GM19099 (cell line): ENCODE measurements around the gene LOXL1.

Source experiments
- POLR2A ChIP-seq: IDR thresholded peaks from 3 replicates; pipeline ENCODE4 v1.6.1; 2011; ENCODE audit warnings: low read depth; ENCODE audit not compliant: insufficient read length; ENCODE audit errors: extremely low read depth

The LOXL1 gene

DNA sequence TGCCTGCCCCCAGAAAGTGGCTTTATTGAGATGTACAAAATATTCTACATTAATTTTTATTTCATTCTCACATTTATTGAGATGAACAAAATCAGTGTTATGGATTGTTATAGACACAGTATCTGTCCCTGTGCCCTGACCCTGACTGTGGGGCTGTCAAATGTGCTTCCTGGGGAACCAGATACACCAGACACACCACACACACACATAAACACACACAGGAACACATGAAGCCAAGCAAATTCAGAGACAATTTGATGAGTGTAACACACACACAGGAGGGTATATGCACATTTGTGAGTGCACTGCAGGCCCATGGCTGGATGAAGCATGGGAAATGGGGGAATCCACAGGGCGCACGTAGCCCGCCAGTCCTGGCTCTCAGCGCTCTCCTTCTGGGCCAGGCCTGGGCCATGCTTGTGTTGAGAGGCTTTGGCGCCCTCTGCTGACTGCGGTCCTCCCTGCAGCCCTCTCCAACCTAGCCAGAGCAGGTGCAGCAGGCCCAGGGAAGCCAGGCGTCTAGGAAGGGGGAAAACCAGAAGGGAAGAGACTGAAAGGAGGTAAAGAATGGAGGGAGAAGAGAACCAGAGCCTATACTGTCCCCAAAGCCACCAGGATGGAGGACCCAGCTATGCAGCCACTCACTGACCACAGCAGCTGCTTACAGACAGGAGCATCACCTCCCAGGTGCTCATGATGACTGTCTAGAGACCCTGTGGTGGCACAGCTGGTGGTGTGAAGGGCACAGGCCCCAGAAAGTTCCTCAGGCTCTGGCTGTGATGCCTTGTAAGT is 18.0 kb upstream of the LOXL1 start:
- TF ChIP-seq POLR2A, result no peak

DNA sequence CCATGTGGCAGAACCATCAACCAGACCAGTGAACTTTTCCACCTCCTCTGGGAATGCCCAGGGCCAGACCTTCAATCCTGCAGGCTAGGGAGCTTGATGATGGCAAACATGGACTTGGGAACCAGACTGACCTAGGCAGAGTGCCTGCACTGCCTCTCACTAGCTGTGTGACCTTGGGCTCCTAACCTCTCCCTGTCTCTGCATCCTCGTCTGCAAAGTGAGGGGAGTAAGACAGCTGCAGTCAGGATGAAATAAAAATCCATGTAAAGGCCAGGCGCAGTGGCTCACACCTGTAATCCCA is 17.5 kb upstream of the LOXL1 start:
- no peak for TF ChIP-seq POLR2A

DNA sequence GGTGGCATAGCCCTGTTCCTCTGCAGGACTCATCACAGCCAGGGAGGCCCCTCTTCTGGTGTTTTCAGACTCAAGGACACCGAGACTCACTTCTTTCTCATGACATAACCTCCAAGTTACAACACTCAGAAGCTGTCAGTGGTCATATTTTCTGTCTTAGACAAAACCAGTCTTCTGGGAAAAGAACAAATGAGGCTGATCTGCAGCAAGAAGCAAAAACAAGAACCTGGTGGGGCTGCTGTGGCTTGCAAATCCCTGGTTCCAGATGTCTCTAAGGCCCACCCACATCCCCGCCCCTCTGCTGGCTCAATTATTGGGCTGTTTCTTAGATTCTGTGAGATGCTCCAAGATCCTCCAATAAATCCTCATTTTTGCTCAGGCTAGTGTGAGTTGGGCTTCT is 16.6 kb upstream of the LOXL1 start:
- TF ChIP-seq POLR2A, result no peak

DNA sequence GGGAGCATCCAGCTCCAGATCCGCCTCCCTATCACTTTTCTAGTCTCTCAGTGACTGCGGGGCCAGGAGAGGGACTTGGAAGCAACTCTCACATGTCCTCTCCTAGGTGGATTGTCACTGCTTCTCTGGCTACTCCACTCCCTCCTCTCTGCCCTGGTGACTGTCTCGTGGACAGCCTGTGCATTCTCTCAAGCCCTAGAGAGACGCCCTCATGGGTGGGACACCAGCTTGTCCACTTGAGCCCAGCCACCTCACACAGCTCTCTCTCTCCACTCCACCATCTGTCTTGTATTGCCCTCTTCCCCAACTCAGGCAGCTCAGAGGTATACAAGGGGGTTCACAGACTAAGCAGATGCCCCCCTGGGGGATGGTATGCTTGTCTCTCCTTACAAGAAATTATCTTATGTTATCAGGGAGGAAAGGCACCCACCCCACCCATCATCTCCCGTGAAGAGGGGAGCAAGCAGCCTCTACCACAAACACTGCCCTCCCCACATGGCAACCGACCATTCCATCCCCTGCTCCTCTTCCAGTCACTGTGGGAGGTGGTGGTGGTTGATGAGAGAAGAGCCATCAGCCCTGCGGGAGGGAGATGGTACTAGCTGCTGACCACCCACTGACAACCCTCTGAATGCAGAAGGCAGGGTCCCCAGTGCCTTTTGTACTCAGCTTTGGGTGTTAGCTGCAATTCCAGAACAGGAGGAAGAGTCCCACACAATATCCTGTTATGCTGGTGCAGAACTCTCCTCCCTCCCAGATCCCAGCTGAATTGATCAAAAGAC is 15.5 kb upstream of the LOXL1 start:
- TF ChIP-seq POLR2A, result no peak

DNA sequence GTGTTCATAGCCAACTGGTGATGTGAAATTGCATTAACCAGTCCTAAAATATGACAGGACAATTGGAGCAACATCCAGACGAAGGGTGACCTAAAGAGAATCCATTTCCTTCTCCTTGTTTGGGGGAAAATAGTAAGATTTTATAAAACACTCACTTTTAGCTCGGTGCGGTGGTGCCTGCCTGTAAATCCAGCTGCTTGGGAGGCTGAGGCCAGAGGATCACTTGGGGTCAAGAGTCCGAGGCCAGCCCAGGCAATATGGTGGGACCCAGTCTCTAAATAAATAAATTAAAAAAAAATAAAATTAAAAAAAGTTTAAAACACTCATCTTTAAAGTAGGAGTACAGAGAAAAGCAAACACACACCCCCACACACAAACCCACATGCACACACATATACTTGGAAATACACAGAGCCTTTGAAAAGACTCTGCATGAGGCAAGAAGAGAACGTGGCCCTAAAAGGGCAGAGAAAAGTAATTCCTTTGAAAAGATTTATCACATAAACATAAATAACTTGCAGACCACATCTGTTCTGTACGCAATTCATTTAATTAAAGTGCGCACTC is 14.1 kb upstream of the LOXL1 start:
- TF ChIP-seq POLR2A, result no peak

DNA sequence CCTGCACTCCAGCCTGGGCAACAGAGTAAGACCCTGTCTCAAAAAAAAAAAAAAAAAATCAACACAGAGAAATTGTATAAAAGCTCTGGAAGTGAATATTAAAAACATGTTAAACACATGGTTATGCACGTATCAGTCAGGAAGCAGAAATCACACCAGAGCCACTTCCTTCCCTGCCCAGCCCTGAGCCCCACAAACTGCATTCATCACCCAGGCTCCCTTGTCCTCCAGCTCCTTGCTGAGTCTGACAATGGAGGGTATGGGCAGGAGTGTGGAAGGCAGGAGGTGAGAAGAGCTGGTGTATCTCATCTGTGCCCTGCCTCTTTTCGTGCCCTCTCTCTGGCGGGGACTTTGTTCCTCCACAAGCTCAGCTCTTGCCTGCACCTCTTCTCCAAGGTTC is 12.1 kb upstream of the LOXL1 start:
- TF ChIP-seq POLR2A, result no peak

DNA sequence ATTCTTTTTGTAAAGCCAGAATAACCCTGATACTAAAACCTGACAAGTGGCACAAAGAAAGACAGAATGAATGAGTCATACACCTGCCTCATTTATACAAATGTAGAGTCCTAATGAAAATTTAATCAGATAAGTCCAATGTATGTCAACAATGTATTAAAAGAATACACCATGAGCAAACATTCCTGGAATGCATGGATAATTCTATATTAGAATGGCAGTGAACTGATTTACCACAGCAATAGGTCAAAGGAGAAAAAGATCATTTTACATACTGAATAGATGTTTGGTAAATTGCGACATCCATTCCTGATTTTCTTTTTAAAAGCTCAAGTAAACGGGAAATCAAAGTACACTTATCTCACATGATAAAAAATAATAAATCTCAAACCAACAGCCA is 11.2 kb upstream of the LOXL1 start:
- TF ChIP-seq POLR2A, result no peak

DNA sequence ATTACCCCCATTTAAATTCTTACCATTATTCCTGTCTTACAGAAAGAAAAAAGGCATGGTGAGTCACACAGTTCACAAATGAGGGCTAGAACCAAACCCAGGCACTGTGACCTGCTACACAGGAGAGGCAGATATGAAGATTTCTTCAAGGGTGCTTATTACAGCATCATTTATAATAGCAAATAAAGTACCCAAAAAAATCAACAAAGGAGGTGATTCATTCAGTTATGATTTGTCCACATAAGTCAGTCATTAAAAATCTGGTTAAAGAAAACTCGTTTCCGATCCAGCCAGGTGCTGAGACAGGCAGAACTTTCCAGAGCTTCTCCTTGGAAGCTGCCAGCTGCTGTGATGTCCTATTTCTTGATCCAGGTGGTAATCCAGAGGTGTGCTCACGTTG is 7.5 kb upstream of the LOXL1 start:
- no peak for TF ChIP-seq POLR2A

DNA sequence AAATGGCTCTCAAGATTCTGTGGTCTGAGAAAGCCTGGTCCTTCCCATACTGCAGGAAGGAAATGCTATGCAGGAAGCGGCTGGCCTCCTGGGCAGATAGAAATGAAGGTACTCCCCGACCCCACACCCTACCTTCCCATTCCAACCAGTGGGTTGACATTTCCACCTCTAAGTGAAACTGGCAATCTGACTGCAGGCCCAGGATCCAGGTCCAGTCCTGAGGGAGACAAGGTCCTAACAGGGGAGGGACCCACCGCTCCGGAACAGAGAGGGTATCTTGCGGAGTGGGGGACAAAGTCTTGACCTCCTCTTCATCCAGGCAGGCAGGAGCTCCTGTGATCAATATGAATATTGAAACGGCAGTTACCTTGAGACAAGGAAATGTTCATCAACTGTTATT is 6.6 kb upstream of the LOXL1 start:
- TF ChIP-seq POLR2A, result no peak

DNA sequence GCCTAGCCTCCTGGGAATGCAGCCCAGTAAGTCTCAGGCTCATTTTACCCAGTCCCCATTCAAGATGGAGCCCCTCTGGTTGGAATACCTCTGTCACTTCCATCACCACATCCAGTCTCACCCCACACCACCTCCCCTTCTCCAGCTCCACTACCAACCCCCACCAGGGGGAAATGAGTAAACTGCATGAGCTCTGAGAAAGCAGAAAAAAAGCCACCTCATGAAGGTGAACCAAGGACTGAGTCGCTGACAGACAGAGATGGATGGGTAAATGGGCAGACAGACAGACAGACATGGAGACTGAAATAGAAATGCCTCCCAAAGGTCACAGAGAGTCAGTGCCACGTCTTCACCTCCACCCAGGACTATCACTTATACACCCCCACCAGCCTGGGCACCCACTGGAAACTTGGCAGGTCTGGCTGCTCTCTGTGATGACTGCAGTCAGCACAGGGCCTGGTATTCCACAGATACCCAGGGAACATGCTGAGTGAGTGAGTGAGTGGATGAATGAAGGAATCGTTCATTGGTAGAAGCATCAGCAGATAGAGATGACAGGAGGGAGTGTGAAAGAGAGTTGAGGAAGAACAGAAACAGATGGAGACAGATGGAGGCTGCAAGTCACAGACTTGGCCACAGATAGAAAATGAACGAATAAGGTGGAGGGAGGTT is 4.9 kb upstream of the LOXL1 start:
- TF ChIP-seq POLR2A, result no peak

DNA sequence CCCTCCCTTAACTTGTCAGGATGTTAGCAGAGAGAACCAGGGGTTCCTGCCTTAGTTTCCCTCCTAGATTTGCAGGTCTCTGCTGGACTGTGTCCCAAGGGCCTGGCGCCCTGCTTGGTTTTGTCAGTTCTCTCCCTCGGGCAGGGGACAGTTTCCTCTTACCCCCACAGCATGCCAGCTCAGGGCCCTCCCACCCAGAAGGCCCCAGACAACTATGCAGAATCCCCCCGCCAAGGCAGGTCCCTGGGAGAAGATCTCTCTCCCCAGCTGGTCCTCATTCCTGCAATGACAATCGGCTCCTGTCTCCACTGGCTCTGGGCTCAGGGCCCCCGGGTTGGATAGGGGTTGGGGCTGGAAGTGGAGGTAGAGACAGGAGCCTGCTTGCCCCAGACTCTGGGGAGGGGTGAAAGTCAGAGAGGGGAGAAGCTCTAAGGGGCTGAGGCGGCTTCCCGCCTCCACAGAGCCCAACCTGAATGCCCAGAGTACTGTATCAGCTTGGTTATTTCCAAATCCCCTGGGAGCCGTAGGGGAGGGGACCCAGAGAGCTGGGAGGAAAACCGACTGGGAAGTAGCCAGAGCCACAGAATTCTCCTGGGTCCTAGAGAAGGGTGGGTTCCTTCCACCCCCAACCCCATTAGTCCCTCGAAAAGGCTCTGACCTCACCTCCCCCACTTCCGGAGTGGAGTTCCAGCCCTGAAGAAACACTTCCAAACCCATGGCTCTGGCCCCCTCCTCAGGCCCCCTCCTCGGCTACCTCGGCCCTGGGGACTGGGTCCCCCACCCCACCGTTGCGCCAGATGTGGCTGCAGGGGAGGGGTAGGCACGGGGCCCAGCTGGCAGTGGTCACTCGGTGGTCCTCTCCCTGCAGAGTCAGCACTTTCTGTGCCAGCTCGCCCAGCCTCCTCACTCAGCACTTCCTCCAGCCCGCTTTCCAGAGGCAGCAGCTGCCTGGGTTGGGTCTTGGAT is 3.8 kb upstream of the LOXL1 start:
- TF ChIP-seq POLR2A, result no peak

DNA sequence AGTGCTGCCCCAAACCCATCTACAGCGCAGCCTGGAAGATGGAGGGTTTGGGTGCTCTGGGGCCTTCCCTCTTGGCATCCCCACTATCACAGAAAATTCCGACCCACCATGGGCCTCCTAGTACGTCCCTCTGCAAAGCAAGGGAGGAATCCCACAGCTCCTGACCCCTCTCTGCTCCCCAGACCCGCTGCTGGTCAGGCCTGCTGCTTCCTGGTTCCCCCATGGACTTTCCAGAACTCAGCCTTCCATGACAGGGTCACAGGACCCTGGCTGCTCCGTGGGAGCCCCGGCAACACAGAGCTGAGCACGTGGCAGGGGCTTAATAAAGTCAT is 3.1 kb upstream of the LOXL1 start:
- no peak for TF ChIP-seq POLR2A

DNA sequence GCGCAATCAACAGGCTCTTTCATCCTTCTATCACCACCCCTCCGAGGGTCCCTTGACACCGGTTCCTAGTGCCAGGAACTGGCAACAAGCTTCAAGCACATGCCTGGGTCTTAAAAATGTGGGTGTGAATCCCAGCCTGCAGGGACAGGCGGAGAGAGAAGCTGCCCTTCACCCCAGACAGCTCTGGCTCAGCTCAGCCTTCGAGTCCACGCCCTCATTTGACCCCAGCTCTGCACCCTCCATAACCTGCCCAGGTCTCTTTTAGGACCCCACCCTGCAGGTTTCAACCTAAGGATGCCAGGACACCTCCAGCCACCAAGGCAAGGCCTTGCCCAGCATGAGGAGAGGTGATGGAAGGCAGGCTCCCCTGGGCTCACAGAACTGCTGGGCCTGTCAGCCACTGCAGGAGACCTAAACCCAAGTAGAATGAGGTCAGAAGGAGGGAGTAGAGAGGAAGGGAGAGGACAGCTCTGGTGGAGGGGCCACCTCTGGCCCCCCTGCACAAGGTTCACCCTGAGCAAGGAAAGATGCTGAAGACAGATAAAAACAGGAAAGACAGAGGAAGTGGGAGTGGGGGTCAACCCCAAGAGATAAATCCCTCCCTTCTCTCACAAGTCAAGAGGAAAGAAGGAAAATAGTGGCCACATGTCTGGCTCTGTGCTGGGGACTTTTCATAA is 2.6 kb upstream of the LOXL1 start:
- no peak for TF ChIP-seq POLR2A
